Measurements from ENCODE around the gene SCN11A.

SCN11A gene

GRCh38 chr3:39021465-39022285 lies 30.1 kb downstream of the SCN11A start:
- Histone ChIP-seq H3K4me3 (replicated peaks; ENCODE audit: insufficient read depth, low read length) (no peak overlapping the region), H3K27ac (replicated peaks) (no peak overlapping the region), H3K27me3 (ENCODE audit: insufficient read depth, poor library complexity, severe bottlenecking) (peaks cover 4% of the 10 kb centered on the region)
- DNase-seq (ENCODE audit: low read depth in 1 of 2, low spot score in 1 of 2), result no peak
- no peak for TF ChIP-seq REST (IDR thresholded peaks at IDR 0.05; ENCODE audit: insufficient replicate concordance, low read depth)
- no peak for TF ChIP-seq CTCF (IDR thresholded peaks at IDR 0.05; ENCODE audit: insufficient read depth, low read length)
- no peak for TF ChIP-seq SPI1 (IDR thresholded peaks at IDR 0.05; ENCODE audit: borderline replicate concordance, low read depth)
- TF ChIP-seq GABPA (IDR thresholded peaks at IDR 0.05; ENCODE audit: low read depth), result no peak
- TF ChIP-seq POLR2AphosphoS5 (IDR thresholded peaks at IDR 0.05; ENCODE audit: low read depth), result no peak

- no peak for TF ChIP-seq POLR2AphosphoS5 (IDR thresholded peaks at IDR 0.05; ENCODE audit: low read depth)
- no peak for TF ChIP-seq SPI1 (IDR thresholded peaks at IDR 0.05; ENCODE audit: borderline replicate concordance, low read depth)
- no peak for TF ChIP-seq GABPA (IDR thresholded peaks at IDR 0.05; ENCODE audit: low read depth)
- TF ChIP-seq REST (IDR thresholded peaks at IDR 0.05; ENCODE audit: insufficient replicate concordance, low read depth), result no peak
- no peak for DNase-seq (ENCODE audit: low read depth in 1 of 2, low spot score in 1 of 2)
- Histone ChIP-seq H3K27me3 (ENCODE audit: insufficient read depth, poor library complexity, severe bottlenecking) (peaks cover 4% of the 10 kb centered on the region), H3K27ac (replicated peaks) (no peak overlapping the region), H3K4me3 (replicated peaks; ENCODE audit: insufficient read depth, low read length) (no peak overlapping the region)
These were observed 30.7 kb downstream of the SCN11A start for GRCh38 chr3:39021029-39021428.

DNA sequence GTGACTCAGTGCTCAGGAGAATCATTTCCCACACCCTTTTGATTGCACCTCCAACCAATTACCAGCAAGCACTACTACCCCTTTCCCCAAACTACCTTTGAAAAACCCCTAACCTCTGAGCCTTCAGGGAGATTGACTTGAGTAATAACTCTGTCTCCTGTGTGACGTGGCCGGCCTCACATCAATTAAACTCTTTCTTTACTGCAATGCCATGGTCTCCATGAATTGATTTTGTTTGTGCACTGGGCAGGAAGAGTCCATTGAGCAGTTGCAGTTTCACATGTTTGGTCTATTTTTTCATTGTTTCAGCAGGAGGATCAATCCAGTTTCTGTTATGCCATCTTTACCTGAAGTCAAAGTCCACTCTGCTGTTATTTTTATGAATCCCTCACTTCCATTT lies 32.4 kb downstream of the SCN11A start:
- Histone ChIP-seq H3K4me3 (replicated peaks; ENCODE audit: insufficient read depth, low read length) (no peak overlapping the region), H3K27ac (replicated peaks) (no peak overlapping the region), H3K27me3 (ENCODE audit: insufficient read depth, poor library complexity, severe bottlenecking) (peaks cover 7% of the 10 kb centered on the region)
- no peak for DNase-seq (ENCODE audit: low read depth in 1 of 2, low spot score in 1 of 2)
- TF ChIP-seq CTCF (IDR thresholded peaks at IDR 0.05; ENCODE audit: insufficient read depth, low read length) (no peak), REST (IDR thresholded peaks at IDR 0.05; ENCODE audit: insufficient replicate concordance, low read depth) (no peak), POLR2AphosphoS5 (IDR thresholded peaks at IDR 0.05; ENCODE audit: low read depth) (no peak), GABPA (IDR thresholded peaks at IDR 0.05; ENCODE audit: low read depth) (no peak), SPI1 (IDR thresholded peaks at IDR 0.05; ENCODE audit: borderline replicate concordance, low read depth) (no peak)

All from HL-60 (cell line).